HepG2 (cell line): ENCODE measurements around the gene CRLF1. TPM values are rescaled to one million over a fixed set of nuclear protein-coding genes. Genes with fewer than 3 reads are reported as not detected.

Source experiments
- ARID5B ChIP-seq: IDR thresholded peaks from 2 replicates; pipeline ENCODE4 v1.4.0; 2020; ENCODE audit warnings: mild to moderate bottlenecking, missing genetic modification reagents
- ARNT ChIP-seq: fragments of 450-650 bp; IDR thresholded peaks from 2 replicates; pipeline ENCODE4 v1.6.1; 2017
- ATF1 ChIP-seq: IDR thresholded peaks from 2 replicates; pipeline ENCODE4 v1.6.1; 2016; ENCODE audit warnings: mild to moderate bottlenecking, control low read depth
- ATF3 ChIP-seq: sonication (generic); formaldehyde crosslinking; IDR thresholded peaks from 2 replicates; pipeline ENCODE4 v1.4.0; 2020; ENCODE audit warnings: missing genetic modification reagents
- EP300 ChIP-seq, 3 experiments: sonication (generic) in 1 of 3; formaldehyde crosslinking in 1 of 3; IDR thresholded peaks; 2 replicates each; pipeline versions ENCODE4 v1.5.1 to v1.6.1; 2011 to 2020; ENCODE audit warnings: low read depth in 2 of 3, low read length in 2 of 3, borderline replicate concordance in 1 of 3, improper control_type of control experiment in 1 of 3, mild to moderate bottlenecking in 1 of 3, missing genetic modification reagents in 1 of 3, moderate library complexity in 1 of 3
- KAT8 ChIP-seq: IDR thresholded peaks from 2 replicates; pipeline ENCODE4 v1.6.1; 2016; ENCODE audit warnings: missing genetic modification reagents, missing compliant biosample characterization
- MAF1 ChIP-seq: sonication (generic); formaldehyde crosslinking; IDR thresholded peaks from 2 replicates; pipeline ENCODE4 v1.5.0; 2020; ENCODE audit warnings: missing genetic modification reagents, borderline replicate concordance
- MIER2 ChIP-seq: IDR thresholded peaks from 2 replicates; pipeline ENCODE4 v1.6.1; 2016; ENCODE audit warnings: missing biosample characterization, missing genetic modification reagents
- NR2F1 ChIP-seq, 2 experiments: fragments of 450-650 bp in 1 of 2; formaldehyde crosslinking in 1 of 2; IDR thresholded peaks; 2 replicates each; pipeline versions ENCODE4 v1.5.0 to v1.6.1; 2016 to 2020; ENCODE audit warnings: mild to moderate bottlenecking in 1 of 2, missing compliant biosample characterization in 1 of 2, missing genetic modification reagents in 1 of 2, moderate library complexity in 1 of 2
- RFX5 ChIP-seq: IDR thresholded peaks from 2 replicates; pipeline ENCODE4 v1.6.1; 2011; ENCODE audit warnings: low read depth, low read length, improper control_type of control experiment
- RXRB ChIP-seq: IDR thresholded peaks from 2 replicates; pipeline ENCODE4 v1.6.1; 2016; ENCODE audit warnings: borderline replicate concordance, missing genetic modification reagents, missing compliant biosample characterization
- SETDB1 ChIP-seq: sonication (generic); formaldehyde crosslinking; IDR thresholded peaks from 2 replicates; pipeline ENCODE4 v1.5.1; 2020; ENCODE audit warnings: missing genetic modification reagents, mild to moderate bottlenecking, borderline replicate concordance
- SMYD3 ChIP-seq: sonication (generic); formaldehyde crosslinking; IDR thresholded peaks from 2 replicates; pipeline ENCODE4 v1.8.1; 2023; ENCODE audit warnings: mild to moderate bottlenecking, missing genetic modification reagents
- SRSF9 ChIP-seq: fragments of 200-400 bp; formaldehyde crosslinking; IDR thresholded peaks from 2 replicates; pipeline ENCODE4 v1.6.1; 2018; ENCODE audit warnings: borderline replicate concordance, mild to moderate bottlenecking, low read depth, low read length; ENCODE audit not compliant: insufficient read depth, poor library complexity, severe bottlenecking
- STAG1 ChIP-seq: sonication (generic); formaldehyde crosslinking; IDR thresholded peaks from 2 replicates; pipeline ENCODE4 v1.4.0; 2020; ENCODE audit warnings: missing genetic modification reagents
- TBL1XR1 ChIP-seq: fragments of 150-350 bp; IDR thresholded peaks from 2 replicates; pipeline ENCODE4 v1.6.1; 2014; ENCODE audit warnings: borderline replicate concordance, low read length; ENCODE audit not compliant: partially characterized antibody
- TCF7L2 ChIP-seq: IDR thresholded peaks from 2 replicates; pipeline ENCODE4 v1.6.1; 2011; ENCODE audit warnings: mild to moderate bottlenecking, low read depth, low read length, moderate library complexity
- TGIF2 ChIP-seq: IDR thresholded peaks from 2 replicates; pipeline ENCODE4 v1.6.1; 2016; ENCODE audit warnings: control low read depth, missing compliant biosample characterization
- U2AF1 ChIP-seq: fragments of 200-400 bp; formaldehyde crosslinking; optimal IDR thresholded peaks from 2 replicates; pipeline ENCODE3; 2017; ENCODE audit warnings: mild to moderate bottlenecking, low read depth, low read length
- ZFP36L2 ChIP-seq: sonication (generic); formaldehyde crosslinking; IDR thresholded peaks from 2 replicates; pipeline ENCODE4 v1.4.0; 2020; ENCODE audit warnings: missing genetic modification reagents
- ZMYM4 ChIP-seq: sonication (generic); formaldehyde crosslinking; IDR thresholded peaks from 2 replicates; pipeline ENCODE4 v1.8.1; 2023; ENCODE audit warnings: mild to moderate bottlenecking, missing genetic modification reagents
- ZNF256 ChIP-seq: sonication (generic); formaldehyde crosslinking; conservative IDR thresholded peaks from 2 replicates; pipeline ENCODE4 v1.4.0; 2020; ENCODE audit warnings: missing genetic modification reagents
- ZNF260 ChIP-seq: sonication (generic); formaldehyde crosslinking; IDR thresholded peaks from 2 replicates; pipeline ENCODE4 v1.4.0; 2020; ENCODE audit warnings: missing genetic modification reagents, low read depth, mild to moderate bottlenecking, borderline replicate concordance
- ZNF570 ChIP-seq: sonication (generic); formaldehyde crosslinking; IDR thresholded peaks from 2 replicates; pipeline ENCODE4 v1.4.0; 2020; ENCODE audit warnings: mild to moderate bottlenecking, missing genetic modification reagents, borderline replicate concordance
- ZNF607 ChIP-seq: sonication (generic); formaldehyde crosslinking; IDR thresholded peaks from 2 replicates; pipeline ENCODE4 v1.5.1; 2020; ENCODE audit warnings: missing genetic modification reagents, mild to moderate bottlenecking, borderline replicate concordance
- ZNF616 ChIP-seq: sonication (generic); formaldehyde crosslinking; IDR thresholded peaks from 2 replicates; pipeline ENCODE4 v1.5.0; 2020; ENCODE audit warnings: low read depth, mild to moderate bottlenecking, missing genetic modification reagents
- ZNF75D ChIP-seq: sonication (generic); formaldehyde crosslinking; IDR thresholded peaks from 2 replicates; pipeline ENCODE4 v1.8.1; 2023; ENCODE audit warnings: missing genetic modification reagents, mild to moderate bottlenecking, borderline replicate concordance
- polyA plus RNA-seq, 8 experiments: library from polyadenylated mRNA; depleted of rRNA in 3 of 8; stranded (reverse) in 7 of 8; unstranded in 1 of 8; fragments of >200 nt; fragmentation: Illumina TruSeq in 4 of 8; extraction: Trizol in 4 of 8; gene quantifications; 2 replicates each; pipeline versions ENCODE4 v1.2.1 to v1.2.3, GENCODE V29; 2011 to 2016; ENCODE audit warnings: low read depth in 4 of 8, missing spikeins in 1 of 8, mixed read lengths in 1 of 8; ENCODE audit not compliant: insufficient read depth in 1 of 8
- total RNA-seq, 5 experiments: library from RNA; depleted of rRNA; stranded (reverse); fragments of >200 nt; fragmentation: Illumina TruSeq; extraction: Trizol; gene quantifications; 2 replicates each; pipeline ENCODE4 v1.2.3, GENCODE V29; 2016; ENCODE audit warnings: low read depth in 1 of 5

CRLF1 gene
- total and polyA plus RNA-seq, 2 of the 13 experiments (the other 11 are each of a cell fraction or from before 2014, with no cell fraction given) = 217 to 296 TPM

DNA sequence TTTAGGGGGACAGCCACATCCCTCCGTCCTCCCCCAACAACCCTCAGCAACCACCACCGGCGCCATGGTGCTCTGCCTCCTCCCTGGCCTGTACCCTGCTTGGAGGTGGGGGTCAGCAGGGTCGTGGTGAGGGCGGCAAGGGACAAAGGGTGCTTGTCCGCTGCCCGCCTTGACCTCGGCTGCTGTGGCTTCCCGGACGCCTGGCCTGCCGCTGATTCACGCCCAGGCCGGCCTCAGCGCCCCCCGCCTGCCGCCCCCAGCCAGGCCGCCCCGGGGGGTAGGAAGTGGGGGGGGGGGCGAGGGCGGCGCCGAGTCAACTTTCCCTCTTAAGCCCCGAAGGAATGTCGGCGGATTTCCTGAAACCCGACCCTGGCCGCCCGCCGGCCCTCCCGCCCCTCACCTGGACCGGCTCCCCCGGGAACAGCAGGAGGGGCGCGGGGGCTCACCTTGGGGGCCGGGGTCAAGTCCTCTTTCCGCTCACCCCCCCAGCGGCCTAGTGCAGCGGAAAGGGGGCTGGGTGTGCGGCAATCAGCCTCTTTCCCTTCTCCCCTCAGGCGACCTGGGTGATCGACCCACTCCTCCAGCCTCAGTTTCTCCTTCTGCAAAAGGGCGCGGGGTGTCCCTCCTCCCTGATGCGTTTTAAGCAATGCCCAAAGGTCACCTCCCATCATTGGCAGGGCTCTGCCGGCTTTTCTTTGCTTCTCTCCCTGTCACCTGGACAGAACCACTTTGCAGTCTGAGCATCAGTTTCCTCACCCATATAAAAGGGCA lies 4.1 kb upstream of the CRLF1 start (continued):
- TF ChIP-seq SETDB1 (CRISPR knock-in tag) = no peak
- TF ChIP-seq ZNF570 (CRISPR knock-in tag) = no peak
- no peak for TF ChIP-seq MIER2
- TF ChIP-seq TBL1XR1 = peak; percentile 31
- TF ChIP-seq SMYD3 (CRISPR knock-in tag) = peak; percentile 90
- TF ChIP-seq ZNF260 (CRISPR knock-in tag) = no peak
- no peak for TF ChIP-seq ZMYM4 (CRISPR knock-in tag)
- peak; percentile 89; the same call in 1 of the 2 replicates for TF ChIP-seq ARID5B
- peak; percentile 88 for TF ChIP-seq RXRB
- no peak for TF ChIP-seq ZNF607
- TF ChIP-seq KAT8 (CRISPR knock-in tag) = no peak
- no peak for TF ChIP-seq TGIF2 (CRISPR knock-in tag)
- TF ChIP-seq ATF3 (CRISPR knock-in tag) = no peak
- peak in 1 of 2 experiments; percentile 70; a peak in 1 of 4 replicates for TF ChIP-seq EP300 (IDR thresholded peaks at IDR 0.05; ENCODE audit: low read depth in 2 of 2, low read length in 2 of 2)
- peak; percentile 93 for TF ChIP-seq EP300 (CRISPR knock-in tag; IDR thresholded peaks at IDR 0.05; ENCODE audit: borderline replicate concordance)
- no peak for TF ChIP-seq U2AF1
- TF ChIP-seq RFX5 = 0 out of 2 replicates have a peak, but pooled peaks have one; percentile 41
- TF ChIP-seq ARNT = no peak
- TF ChIP-seq ZNF75D = no peak
- no peak for TF ChIP-seq STAG1 (CRISPR knock-in tag)
- TF ChIP-seq MAF1 = no peak
- TF ChIP-seq ZNF616 (CRISPR knock-in tag) = 0 out of 2 replicates have a peak, but pooled peaks have one; percentile 19
- no peak for TF ChIP-seq ZFP36L2 (CRISPR knock-in tag)
- peak; percentile 66 to 80 for TF ChIP-seq NR2F1 (CRISPR knock-in tag; IDR thresholded peaks at IDR 0.05)
- no peak for TF ChIP-seq ATF1
- no peak for TF ChIP-seq SRSF9
- TF ChIP-seq ZNF256 = no peak
- TF ChIP-seq TCF7L2 = no peak
